Left forelimb (tissue), 1 donor: ENCODE data around the gene C3orf70.
"Not testable (repeated sequence)": the region's sequence is repeated elsewhere in the genome, so short reads cannot be mapped to it uniquely, and the experiment has no call there.

Experiments used
- DNase-seq: peaks from one replicate; pipeline ENCODE4 v3.0.0-alpha.2; 2018; ENCODE audit warnings: low spot score

Gene C3orf70

DNA sequence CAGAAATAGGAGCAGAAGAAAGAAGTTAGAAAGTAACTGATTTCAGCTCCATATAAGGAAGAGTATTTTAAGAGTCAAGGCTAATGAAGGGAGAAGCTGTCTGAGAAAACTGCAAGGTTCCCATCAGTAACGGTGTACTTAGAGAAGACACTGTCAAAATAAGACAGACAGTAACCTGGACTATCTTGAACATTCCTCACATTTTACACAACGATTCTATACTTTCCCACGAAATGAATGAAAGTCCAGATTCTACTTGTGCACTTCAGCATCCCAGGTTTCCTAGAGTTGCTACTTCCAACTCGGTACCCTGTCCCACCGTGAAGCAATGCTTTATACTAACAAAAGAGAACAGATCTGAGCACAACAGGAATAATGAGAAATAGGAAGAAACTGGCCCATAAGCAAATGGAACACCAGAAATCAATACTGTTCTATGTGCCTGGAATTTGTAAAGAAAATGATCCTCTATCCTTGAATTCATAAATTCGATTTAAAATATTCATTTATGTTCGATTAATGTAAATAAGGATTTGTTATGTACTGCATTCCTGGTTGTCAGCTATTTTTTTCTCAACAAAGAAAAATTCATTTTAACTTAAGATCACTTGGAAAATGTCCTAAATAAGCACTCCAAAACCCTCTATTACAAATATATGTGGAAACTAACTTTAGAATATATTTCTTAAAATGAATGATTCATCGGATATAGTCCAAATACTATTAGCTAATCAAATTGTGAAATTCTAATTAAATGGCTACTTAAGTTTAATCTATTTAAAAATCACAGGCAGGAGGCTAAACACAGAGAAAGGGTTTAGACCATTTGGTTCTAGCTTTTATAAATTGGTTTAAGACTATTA, 1.5 kb downstream of the C3orf70 start:
- no peak for DNase-seq

DNA sequence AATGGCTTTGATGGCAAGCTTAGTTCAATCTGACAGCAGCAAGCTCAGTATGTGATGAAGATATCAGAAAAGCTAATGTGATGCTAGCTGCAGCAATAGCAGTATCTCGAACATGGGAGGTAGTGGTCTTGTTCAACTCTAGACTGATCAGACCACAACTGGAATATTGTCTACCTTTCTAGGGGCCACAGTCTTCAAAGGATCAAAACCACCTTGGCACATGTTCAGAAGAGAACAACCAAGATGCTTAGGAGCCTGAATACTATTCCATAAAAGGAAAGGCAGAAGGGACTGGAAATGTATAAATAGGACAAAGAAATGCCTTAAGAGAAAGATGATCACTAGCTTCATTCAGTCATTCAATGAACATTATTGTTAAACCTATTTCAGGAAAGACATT, 2.3 kb downstream of the C3orf70 start:
- DNase-seq, result no peak

DNA sequence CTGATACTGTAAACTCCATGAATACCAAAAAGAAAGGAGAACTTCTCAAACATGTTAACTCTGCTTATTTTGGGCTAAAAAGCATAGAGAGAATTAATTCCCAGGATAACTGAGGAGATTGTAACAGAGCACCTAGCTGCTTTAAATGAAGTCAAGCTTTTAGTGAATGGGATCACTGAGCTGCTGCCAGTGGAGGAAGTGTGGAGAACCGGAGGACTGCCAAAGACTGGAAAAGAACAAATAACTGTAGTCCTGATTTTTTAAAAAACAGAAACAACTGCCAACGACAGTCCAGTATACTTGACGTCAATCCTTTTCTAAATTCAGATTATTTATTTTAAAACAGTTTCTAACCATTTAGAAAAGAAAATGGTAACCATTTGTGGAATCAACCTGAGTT, 3.3 kb downstream of the C3orf70 start:
- DNase-seq, result no peak

DNA sequence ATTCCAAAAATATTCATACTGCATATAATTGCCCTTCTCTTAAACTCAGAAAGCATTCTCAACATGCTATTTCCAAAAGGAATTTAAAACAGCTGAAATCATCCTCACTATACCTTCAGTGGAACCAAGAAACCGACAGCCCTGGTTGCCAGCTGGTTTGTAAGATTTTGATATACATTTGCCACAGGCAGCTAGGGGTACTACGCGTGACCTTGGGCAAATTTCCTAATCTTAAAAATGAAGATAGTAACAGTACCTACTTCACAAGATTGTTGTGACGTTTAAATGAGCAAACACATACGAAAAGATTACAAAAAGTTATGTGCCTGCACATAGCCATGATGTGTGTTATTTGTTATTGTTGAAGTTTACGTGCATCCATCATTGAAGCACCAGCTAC, 7.3 kb downstream of the C3orf70 start:
- DNase-seq, result no peak

DNA sequence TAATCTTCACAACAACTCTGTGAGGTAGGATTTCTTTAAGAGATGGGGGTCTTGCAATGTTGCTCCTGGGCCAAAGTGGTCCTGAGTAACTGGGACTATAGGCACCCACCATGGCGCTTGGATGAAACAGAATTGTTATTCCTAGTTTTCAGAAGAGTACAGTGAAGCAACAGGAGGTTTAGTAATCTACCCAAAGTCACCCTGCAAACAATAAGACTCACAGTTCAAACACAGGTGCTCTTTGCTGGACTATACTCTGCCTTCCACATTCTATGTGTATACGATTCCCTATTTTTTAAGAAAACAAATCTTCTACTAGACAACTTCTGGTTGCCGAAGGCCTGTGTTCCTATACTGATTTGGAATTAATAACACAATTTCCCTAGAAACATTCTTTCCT, 8.1 kb downstream of the C3orf70 start:
- no peak for DNase-seq

DNA sequence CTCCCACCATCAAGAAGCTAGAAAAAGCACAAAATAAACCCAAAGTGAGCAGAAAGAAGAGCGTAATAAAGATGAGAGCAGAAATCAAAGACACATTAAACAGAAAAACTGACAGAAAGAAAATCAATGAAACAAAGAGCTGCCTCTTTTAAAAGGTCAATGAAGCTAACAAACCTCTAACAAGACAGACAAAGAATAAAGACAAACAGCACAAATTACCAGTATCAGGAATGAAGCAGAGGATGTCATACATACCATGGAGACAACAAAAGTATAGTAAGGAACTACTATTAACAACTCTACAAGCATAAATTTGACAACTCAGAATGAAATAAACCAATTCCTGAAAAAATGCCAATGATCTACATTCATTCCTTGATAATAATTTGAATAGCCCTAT, 15.0 kb downstream of the C3orf70 start:
- no peak for DNase-seq

DNA sequence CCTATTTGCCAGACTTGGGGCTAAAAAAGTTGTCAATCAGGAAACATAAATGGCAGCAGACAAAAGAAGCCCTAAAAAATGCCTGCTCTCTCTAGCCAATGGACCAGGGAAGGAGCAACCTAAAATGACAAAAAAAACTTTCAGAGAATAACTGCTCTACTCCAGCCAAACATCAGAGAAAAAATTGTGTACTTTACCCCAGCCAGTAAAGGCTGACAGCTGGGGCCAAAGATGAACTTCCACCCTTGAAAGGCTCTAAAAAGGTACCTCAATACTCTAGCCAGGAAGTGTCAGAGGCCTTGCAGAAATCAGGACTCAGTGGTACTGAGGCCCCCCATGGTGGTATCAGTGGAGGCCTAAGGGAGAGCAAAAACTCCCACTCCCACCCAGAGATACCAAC, 18.4 kb downstream of the C3orf70 start:
- DNase-seq, result no peak

DNA sequence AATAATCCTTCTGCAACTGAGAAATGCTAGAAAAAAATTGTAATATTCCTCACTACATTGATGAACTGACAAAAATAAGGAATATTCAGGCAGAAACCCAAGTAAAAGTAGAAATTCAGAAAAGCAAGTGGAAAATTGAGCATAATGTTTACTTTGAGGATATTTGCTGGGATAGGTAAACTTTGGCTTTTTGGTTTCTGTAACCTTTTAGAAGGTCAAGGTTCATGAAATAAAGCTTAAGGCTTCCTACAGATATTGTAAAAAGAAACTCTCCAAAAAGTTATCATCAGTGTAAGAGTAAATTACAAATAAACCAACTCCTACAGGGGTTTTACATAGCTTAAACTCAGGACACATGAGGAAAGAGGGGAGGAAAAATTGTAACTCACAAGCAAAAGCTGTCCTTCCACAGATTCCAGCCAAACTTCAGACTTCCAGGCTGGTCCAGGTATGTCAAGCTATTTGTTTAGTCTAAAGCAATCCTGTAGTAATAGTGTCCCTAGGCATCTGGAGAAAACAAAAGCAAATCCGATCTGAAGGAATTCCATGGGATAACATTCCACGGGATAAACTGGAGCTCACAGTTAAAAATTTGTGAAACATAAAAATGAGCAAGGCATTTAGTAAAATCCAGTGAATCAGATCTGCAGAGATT, 21.1 kb downstream of the C3orf70 start:
- DNase-seq, result no peak

DNA sequence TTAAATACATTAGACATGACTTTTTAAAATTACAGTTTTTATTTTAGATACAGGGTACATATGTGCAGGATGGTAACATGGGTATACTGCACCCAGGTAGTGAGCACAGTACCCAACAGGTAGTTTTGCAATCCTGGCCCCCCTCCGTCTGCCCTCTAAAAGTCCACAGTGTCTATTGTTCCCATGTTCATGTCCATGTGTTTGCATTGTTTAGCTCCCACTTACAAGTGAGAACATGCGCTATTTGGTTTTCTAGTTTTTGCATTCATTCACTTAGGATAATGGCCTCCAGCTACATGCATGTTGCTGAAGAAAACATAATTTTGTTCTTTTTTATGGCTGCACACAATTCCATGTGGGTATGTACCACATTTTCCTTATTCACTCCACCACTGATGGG, 23.8 kb downstream of the C3orf70 start:
- DNase-seq, result no peak

DNA sequence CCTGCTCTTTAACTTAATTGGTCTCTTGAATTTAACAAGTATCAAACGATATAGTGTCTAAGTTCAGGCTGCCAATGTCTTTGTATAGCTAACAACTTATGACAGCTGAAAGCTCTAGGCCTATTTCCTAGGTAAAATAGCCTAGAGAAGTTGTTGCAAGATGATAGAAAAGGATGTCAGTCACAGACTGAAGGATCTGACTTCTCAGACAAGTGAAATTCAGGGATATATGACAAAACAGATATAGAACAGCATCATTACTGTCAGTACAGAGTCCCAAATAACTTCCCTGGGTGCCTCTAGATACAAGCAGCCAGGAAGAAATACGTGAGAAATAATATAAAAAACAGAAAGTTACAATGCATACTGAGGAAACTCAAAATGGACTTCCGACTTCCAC, 26.7 kb downstream of the C3orf70 start:
- DNase-seq, result no peak

DNA sequence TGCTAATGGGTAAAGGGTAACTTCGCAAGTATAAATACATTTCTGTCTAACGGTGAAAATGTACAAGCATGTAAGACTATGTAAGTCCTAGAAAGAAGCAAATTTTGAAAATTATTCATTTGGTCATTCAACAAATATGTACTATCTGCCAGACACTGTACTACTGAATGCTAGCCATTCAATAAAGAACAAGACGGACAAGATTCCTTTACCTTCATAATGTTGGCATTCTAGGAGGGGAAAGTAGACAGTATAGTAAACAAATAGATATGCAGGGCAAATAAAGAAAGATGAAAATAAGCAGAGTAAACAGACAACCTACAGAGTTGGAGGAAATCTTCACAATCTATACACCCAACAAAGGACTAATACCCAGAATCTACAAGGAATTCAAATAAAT, 32.7 kb downstream of the C3orf70 start:
- no peak for DNase-seq

DNA sequence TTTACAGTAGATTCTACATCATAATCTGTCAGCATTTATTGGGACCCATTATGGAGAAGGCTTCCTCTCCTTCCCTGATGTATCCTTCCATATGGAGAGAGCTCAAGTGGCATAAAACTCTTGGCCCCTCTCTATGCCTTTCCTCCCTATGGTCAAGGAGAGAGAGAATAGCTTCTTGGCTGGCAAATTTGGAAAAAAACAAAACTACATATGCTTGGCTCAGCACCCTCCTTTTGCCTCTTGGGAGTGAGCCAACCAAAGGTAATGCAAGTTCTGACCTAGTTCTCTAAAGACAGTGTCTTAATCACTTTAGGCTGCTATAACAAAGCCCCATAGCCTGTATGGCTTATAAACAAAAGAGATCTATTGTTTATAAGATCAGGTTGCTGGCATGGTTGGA, 37.5 kb downstream of the C3orf70 start:
- DNase-seq, result no peak

DNA sequence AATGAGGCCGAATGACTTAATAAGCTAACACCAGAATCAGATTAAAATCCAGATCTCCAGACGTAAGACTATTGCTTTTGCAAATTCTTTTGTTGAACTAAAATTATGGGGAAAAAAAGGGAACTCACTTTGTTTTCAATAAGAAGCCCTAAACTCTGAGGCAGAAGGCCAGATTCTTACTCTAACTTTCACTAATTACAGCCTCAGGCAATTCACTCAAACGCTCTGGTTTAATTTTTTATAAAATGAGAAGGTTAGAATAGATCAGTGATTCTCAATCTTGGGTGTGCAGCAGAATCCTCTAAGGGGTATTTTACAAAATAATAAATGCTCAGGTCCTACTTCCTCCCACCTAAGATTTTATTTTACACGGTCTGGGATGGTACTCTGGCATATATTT, 38.1 kb downstream of the C3orf70 start:
- DNase-seq, result no peak

DNA sequence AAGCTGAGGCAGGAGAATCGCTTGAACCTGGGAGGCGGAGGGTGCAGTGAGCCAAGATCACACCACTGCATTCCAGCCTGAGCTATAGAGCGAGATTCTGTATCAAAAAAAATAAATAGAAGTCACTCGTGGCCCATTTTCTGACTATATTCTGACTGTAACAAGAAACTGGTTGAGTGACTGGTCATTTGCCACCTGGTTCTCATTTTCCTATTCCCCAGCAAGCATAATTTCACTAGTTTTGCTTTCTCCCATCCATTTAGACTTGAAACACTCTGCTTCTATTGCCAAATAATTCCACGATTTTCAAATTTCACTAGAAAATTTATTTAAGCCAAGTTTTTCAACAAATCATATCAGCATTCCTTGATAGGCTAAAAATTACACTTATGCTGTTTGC, 40.7 kb downstream of the C3orf70 start:
- no peak for DNase-seq

DNA sequence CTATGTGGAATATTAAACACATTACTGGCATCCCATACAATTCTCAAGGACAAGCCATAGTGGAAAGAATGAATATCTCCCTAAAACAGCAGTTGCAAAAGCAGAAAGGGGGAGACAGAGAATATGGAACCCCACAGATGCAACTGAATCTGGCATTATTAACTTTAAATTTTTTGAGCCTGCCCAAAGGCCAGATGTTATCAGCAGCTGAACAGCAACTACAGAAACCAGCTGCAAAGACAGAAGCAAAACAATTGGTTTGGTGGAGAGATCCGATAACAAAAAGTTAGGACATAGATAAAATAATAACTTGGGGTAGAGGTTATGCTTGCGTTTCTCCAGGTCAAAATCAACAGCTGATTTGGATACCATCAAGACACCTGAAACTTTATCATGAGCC, 43.8 kb downstream of the C3orf70 start:
- DNase-seq, result not testable (repeated sequence)

DNA sequence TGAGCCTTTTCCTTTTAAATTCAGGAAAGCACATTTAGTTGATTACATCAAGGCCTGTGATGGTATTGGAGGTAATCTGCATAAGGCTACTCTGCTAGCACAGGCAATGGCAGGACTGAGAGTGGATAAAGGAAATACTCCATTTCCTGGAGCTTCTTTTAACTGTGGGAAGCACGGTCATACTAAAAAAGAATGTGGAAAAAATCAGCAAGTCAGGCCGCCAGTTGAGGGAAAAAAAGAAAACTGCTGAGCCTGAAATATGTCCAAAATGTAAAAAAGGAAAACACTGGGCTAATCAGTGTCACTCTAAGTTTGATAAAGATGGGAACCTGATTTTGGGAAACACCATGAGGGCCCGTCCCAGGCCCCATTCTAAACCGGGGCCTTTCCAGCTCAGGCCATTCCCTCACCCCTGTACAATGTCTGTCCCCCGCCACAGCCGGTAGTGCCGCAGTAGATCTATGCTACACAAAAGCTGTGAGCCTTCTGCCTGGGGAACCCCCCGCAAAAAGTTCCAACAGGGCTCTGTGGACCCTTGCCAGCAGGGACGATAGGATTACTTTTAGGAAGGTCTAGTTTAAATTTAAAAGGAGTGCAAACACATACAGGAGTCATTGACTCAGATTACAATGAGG, 46.5 kb downstream of the C3orf70 start:
- DNase-seq, result not testable (repeated sequence)

DNA sequence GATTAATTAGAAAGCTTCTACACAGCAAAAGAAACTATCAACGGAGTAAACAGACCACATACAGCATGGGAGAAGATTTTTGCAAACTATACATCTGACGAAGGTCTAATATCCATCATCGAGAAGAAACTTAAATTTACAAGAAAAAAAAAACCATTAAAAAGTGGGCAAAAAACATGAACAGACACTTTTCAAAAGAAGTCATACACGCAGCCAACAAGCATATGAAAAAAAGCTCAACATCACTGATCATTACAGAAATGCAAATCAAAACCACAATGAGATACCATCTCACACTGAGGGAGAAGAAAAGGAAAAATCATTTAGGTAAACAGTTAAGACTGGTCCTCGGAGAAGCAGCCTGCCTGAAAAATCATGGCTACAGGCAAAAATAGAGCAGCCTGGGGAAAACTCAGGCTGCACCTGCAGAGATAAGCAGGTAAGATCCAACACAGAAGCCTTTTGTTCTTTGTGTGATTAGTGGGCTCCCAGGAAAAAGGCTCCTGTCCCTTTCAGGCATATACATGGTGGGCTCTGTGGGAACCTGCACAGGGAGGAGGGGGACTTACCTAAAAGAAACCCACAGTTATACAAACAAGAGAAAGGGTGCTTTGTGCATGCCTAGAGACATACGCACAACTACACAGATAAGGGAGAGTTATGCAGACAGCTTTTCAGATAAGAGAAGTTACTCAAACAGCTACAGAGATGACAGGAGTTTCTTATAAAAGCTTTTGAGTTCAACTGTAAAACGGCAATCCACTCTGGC, 49.3 kb downstream of the C3orf70 start:
- no peak for DNase-seq

DNA sequence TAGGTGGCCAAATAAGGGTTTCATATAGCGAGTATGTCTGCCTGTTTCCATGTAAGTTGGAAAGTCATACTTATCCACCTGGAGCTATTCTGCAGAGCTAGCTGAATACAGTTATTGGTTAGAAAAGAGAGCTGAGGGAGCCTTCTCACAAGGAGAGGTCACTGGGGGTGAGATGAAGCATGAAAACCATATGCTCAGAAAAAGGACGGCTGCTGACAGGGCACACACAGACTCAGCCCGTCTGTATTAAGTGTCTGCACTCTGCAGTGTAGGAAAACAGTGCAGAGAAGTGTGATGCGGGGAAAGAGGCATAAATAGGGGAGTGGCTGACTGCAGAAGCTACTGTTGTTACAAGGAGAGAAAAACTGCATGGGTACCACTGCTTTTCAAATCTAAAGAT, 58.2 kb downstream of the C3orf70 start:
- no peak for DNase-seq

DNA sequence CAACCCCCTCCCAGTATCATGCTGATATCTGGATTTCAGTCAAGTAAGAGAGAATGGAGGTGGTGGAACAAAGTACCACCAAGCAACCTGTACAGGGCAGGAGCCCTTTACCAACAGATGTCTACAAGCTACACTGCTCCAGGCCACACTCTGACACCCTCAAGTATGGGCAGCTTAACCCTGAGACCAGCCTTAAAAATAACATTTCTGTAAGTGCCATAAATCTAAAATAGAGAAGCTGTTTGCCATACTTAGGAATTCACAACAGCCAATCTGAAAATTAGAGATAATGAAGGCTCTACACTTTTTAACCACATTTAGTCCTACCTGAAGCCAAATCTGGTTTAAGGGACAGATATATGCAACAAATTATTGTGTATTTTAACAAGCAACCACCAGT, 59.7 kb downstream of the C3orf70 start:
- DNase-seq, result no peak

DNA sequence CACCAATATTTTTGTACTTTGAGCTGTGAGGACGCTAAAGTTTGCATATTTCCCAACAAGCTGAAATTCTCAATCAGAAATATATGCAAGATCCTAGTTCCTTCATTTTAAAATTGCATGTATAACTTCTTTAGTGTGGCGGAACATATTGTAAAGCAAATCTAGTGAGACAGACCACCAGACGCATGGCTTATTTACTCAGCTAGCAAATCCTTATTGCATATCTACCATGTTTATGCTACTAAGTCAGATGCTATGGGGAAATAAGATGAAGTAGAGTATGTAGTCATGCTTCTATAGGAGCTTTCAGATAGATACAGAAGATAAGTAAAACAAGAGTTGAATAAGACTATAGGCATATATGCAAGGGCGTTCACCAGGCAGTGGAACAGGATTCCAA, 62.0 kb downstream of the C3orf70 start:
- no peak for DNase-seq

DNA sequence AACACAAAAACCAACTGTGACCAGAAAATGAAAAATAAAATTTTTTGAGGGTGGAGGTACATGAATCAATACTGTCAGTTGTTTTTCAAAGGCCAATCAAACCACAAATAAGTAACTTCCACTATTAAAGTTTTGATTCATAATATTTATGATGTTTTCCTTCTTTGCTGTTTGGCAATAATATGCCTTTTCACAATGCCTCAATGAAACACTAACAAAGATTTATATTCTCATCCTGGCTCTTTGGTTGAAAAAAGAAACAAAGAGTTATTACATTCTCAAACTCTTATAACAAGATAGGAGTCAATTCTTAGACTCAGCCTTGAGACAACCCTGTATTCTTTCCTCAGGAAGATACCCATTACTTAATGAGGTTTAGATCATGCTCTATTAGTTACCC, 63.1 kb downstream of the C3orf70 start:
- DNase-seq, result no peak

DNA sequence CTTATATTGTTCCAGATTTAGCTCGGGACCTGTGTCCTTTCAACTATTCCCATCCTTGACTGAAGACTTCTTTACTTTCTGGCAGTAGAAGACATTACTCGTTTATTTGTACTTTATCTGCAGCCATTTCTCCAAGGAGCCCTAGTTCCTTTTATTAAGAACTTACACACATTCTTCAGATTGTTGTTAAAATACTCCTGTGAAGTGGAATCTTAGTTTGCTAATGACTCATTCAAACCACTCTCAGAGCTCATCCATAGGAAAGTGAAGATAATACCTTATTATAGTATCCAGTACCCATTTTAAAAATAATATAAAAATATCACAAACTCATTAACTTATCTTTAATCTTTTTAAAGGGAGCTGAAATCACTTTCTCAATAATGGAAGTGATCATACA, 63.5 kb downstream of the C3orf70 start:
- no peak for DNase-seq

DNA sequence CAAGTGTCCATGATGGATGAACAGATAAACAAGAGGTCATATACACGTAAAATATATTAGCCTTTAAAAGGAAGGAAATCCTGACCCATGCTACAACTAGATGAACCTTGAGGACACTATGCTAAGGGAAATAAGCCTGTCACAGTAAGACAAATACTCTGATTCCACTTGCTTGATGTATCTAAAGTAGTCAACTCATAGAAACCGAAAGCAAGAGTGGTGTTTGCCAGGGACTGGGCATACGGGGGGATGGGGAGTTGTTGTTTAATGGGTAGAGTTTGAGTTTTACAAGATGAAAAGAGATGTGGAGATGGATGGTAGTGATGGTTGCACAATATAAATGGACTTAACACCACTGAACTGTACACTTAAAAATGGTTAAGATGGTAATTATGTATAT, 65.4 kb downstream of the C3orf70 start:
- DNase-seq, result no peak
